ENCODE data around the gene SAMHD1.
A peak's percentile ranks its signal among the peaks of the same experiment; 100 is the strongest.
"Not testable (repeated sequence)": the region's sequence is repeated elsewhere in the genome, so short reads cannot be mapped to it uniquely, and the experiment has no call there.

SAMHD1 gene

DNA sequence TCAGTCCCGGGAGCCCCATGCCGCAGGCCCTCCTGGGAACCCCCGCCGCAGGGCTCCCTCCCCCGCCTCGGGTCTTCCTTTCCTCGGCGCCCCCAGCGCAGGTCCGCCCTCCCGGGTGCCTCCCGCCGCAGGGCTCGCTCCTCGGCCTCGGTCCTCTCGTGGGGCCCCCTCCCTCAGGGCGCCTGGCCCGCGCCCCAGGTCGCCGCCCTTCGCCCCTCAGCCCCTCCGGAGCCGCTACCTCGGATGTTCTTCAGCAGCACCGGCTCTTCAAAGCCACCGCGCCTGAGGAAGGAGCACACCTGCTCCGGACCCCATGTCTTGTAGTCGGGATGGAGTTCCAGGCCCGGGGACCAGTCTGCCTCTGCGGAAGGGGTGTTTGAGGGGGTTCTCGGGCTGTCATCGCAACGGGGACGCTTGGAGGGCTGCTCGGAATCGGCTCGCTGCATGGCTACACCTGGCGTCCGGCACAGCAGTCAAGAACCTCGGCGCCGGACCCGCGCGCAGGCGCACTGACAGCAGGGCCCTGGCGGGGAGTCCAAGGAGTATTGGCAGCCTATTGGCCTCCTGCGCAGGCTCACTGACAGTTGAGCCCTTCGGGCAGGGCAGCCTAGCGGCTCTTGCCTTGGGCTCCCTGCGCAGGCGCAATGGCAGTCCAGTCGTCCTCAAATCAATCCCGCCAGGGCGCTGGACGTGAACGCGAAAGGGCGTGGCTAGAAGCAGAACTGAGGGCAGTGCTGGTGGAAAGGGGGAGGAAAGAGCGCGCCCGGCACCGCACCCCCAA is at the start of gene SAMHD1:
Gene SAMHD1 (minus strand): TSS at position 511 of the 781 bp plus-strand sequence. CDS start 65 bp downstream, at position 446.
- peak; percentile 99 for DNase-seq (ENCODE audit: low spot score)

DNA sequence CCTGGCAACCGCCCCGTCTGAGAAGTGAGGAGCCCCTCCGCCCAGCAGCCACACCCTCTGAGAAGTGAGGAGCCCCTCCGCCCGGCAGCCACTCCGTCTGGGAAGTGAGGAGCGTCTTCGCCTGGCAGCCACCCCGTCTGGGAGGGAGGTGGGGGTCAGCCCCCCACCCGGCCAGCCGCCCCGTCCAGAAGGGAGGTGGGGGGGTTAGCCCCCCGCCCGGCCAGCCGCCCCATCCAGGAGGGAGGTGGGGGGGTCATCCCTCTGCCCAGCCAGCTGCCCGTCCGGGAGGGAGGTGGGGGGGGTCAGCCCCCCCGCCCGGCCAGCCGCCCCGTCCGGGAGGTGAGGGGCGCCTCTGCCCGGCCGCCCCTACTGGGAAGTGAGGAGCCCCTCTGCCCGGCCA is 48.7 kb upstream of the SAMHD1 start:
- not testable (repeated sequence) for DNase-seq (ENCODE audit: low spot score)

DNA sequence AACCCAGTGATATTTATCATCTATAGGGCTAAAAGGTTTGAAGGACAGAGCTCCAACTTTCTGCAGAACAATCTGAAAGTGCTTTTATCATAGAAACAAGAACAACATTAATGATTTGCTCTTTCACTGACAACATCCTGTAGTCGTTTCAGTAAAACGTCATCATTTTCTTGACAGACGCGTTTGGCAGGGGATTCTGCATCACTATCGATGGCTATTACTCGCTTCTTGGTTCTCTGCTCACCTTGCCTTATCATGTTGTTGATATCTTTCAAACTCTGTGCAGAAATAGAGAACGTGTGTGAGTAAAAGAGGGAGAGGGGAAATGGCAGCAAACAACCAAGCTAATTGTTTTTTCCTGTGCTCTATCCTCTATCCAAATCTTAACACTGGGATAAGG is 47.1 kb upstream of the SAMHD1 start:
- DNase-seq (ENCODE audit: low spot score): no peak

DNA sequence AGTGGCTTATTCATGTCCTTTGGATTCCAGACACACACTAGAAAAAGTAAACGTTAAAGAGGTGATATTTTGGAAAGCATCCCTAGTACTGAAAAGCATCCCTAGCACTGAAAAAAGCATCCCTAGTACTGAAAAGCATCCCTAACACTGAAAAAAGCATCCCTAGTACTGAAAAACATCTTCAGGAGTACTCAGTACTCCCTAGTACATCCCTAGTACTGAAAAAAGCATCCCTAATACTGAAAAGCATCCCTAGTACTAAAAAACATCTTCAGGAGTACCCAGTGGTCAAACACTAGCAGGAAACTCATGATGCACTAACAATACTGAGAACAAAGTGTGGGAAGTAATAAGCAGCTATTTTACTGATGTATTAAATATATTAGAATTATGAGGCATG is 45.6 kb upstream of the SAMHD1 start:
- DNase-seq (ENCODE audit: low spot score): no peak

DNA sequence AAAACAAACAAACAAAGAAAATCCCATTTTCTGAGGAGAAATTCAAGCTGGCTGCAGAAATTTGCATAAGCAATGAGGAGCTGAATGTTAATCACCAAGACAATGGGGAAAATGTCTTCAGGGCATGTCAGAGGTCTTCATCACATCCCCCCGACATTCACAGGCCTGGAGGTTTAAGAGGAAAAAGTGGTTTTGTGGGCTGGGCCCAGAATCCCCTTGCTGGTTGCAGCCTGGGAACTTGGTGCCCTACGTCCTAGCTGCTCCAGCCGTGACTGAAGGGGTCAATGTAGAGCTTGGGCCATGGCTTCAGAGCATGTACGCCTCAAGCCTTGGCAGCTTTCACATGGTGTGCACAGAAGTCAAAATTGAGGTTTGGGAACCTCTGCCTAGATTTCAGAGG is 42.7 kb upstream of the SAMHD1 start:
- not testable (repeated sequence) for DNase-seq (ENCODE audit: low spot score)

DNA sequence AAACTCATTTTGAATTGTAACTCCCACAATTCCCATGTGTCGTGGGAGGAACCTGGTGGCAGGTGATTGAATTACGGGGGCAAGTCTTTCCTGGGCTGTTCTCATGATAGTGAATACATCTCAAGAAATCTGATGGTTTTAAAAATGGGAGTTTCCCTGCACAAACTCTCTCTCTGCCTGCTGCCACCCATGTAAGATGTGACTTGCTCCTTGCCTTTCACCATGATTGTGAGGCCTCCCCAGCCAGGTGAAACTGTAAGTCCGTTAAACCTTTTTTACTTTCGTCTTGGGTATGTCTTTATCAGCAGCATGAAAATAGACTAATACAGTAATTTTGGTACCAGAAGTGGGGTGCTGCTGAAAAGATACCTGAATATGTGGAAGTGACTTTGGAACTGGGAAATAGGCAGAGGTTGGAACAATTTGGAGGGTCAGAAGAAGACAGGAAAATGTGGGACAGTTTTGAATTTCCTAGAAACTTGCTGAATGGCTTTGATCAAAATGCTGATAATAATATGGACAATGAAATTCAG is 41.4 kb upstream of the SAMHD1 start:
- no peak for DNase-seq (ENCODE audit: low spot score)

DNA sequence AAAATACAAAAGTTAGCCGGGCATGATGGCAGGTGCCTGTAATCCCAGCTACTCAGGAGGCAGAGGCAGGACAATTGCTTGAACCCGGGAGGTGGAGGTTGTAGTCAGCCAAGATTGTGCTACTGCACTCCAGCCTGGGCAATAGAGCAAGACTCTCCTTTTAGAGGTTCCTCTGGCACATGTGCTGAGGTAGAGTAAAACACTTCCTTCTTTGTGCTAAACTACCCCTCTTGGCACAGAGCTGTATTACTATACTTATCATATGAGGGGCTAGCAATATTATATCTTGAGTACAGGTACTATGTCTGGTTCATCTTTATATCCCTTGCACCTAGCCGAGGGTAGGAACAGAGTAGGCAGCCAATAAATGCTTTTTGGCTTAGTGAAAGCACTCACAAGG is 40.2 kb upstream of the SAMHD1 start:
- DNase-seq (ENCODE audit: low spot score): no peak

DNA sequence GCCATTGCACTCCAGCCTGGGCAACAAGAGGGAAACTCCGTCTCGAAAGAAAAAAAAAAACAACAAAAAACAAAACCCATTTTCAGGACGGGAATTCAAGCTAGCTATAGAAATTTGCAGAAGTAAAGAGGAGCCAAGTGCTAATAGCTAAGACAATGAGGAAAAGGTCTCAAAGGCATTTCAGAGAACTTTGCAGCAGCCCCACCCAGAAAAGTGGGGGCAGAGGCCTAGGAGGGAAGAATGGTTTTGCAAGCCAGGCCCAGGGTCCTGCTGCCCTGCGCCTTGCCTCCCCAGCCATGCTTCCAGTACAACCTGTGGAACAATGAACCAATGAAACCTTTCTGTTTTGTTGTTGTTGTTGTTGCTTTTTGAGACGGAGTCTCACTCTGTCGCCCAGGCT is 38.3 kb upstream of the SAMHD1 start:
- no peak for DNase-seq (ENCODE audit: low spot score)

DNA sequence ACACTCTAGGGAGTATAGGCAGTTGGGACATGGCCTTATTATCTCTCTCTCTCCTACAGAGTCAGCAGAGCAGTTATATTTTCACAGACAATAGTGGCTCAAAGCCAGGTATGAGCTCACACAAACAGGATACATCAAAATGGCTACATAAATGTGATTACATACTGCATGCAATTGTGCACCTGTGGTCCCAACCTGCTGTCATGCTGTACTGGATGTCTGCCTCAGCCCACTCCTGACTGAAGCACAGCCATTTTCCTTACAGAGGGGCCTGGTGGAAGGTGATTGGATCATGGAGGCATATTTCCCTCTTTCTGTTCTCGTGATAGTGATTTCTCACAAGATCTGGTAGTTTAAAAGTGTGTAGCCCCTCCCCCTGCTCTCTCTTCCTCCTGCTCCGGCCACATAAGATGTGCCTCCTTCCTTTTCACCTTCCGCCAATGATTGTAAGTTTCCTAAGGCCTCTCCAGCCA is 37.0 kb upstream of the SAMHD1 start:
- DNase-seq (ENCODE audit: low spot score): peak; percentile 74

DNA sequence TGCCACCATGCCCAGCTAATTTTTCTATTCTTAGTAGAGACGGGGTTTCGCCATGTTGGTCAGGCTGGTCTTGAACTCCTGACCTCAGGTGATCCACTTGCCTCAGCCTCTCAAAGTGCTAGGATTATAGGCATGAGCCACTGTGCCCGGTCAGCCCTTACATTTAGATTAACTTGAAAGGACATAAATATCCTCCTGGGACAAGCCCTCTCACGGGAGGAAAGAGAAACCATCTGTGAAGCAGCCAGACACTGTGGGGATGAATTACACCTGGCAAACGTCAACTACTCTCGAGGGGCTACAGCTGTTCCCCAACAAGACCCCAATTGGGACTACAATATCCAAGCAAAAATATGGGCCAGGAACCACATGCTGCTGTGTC is 32.7 kb upstream of the SAMHD1 start:
- no peak for DNase-seq (ENCODE audit: low spot score)

DNA sequence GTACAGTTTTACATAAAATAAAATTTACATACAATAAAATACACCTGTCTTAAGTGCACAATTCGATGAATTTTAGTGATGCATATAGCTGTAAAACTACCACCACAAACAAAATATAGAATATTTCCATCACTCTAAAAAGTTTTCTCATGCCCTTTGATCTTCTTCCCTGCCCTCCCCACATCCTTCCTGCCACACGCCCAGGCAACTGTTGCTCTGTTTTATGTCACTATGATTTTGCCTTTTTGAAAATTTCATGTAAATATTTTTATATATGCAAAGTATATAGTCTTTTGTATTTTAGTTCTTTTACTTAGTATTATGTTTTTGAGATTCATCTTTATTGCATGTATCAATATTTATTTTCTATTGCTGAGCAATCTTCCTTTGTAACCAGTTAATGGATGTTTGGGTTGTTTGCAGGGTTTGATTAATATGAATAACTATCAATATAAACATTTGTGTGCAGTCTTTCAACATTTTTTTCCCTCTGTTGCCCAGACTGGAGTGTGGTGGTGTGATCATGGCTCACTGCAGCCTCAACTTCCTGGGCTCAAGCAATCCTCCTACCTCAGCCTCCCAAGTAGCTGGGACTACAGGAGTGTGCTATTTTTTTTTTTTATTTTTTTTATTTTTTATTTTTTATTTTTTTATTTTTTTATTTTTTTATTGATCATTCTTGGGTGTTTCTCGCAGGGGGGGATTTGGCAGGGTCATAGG is 23.8 kb upstream of the SAMHD1 start:
- DNase-seq (ENCODE audit: low spot score): no peak

DNA sequence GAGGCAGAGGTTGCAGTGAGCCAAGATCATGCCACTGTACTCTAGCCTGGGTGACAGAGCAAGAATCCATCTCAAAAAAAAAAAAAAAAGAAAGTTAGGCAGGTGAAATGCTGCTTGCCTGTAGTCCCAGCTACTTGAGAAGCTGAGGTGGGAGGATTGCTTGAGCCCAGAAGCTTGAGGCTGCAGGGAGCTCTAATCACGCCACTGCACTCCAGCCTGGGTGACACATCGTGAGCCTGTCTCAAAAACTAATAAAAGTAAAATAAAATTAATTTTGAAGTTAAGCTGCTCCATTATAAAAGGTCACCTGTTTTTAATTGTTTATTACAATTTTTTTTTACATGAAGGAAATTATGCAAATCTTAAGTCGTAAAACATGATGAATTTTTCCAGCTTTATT is 23.2 kb upstream of the SAMHD1 start:
- DNase-seq (ENCODE audit: low spot score): no peak

DNA sequence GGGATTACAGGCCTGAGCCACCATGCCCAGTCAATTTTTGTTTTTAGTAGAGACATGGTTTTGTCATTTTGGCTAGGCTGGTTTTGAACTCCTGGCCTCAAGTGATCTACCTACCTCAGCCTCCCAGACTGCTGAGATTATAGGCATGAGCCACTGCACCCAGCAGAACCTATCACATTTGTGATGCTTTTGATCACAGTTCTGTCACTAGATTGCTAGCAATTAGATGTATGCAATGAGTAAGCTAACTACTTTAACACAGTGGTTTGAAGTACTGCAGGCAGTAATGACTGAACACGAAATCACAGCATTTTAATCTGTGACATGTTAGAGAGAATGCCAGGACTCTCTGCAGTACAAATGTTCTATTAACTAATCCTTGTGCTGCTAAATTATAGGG is 19.6 kb upstream of the SAMHD1 start:
- DNase-seq (ENCODE audit: low spot score): no peak

DNA sequence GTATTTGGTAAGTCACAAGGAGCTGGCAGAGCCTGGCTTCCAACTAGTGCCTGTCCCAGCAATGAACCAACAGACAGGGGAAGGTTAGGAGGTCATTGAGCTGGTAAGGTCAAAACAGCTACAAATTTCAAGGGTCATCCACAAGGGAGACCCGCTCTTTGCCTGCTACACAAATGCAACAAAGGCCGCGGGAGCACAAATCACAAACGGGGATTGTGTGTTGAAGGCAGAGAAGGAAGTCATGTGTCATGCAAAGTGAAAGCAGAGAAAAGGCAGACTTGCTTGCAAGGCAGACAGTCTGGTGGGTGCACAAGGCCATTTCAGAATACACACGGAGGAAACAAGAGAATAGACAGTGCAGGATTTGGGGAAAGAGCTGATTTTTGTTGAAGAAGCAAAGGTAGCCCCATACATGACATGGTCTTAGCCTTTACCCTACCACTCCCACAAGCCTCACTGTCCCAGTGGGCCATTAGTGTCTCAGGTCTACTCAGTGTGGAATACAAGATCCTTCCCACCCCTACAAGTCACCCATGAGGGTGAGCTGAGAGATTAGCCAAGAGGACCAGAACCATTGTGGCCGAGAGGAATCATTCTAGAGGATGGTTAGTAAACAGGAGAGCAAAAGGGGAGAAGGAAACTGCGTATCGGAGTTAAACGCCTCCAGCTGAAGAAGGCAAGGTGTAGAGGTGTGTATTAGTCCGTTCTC is 18.1 kb upstream of the SAMHD1 start:
- DNase-seq (ENCODE audit: low spot score): peak; percentile 16

DNA sequence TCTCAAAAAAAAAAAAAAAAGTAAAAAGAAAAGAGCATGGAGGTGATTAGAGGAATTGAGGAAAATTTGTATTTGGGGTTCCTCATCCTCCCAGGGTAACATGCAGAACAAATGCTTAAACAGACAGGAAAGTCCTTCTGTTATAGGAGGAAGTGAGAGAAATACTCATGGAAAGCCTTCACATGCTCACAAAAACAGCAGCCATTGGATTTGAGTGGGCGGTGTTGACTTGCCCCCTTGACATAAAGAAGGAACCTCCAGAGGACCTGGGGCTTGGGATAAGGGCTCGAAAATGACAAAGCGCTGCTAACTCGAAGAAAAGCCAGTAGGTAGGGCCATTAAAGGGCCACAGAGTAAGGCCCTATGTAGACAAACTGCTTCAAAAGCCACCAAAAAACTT is 17.5 kb upstream of the SAMHD1 start:
- no peak for DNase-seq (ENCODE audit: low spot score)

DNA sequence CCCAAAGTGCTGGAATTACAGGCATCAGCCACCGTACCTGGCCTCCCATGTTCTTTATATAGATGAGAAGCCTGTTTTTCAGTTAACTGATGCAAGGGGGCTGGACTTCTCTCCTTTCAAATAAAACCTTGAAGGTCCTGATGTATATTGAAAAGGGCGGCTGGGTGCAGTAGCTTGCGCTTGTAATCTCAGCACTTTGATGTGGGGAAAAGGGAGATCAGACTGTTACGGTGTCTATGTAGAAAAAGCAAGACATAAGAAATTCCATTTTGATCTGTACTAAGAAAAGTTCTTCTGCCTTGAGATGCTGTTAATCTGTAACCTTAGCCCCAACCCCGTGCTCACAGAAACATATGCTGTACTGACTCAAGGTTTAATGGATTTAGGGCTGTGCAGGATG is 16.1 kb upstream of the SAMHD1 start:
- no peak for DNase-seq (ENCODE audit: low spot score)

DNA sequence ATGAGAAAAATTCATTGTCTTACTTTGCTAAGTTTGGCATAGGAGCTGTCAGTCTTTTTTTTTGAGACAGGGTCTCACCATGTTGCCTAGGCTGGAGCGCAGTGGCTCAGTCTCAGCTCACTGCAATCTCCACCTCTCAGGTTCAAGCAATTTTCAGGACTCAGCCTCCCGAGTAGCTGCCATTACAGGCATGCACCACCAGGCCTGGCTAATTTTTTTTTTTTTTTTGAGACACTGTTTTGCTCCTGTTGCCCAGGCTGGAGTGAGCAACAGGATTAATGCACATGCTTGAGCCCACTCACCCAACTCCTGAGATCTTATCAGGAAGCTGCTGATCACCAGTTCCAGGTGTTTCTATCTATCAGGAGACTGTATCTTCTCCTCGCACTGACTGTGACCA is 15.5 kb upstream of the SAMHD1 start:
- DNase-seq (ENCODE audit: low spot score): not testable (repeated sequence)

DNA sequence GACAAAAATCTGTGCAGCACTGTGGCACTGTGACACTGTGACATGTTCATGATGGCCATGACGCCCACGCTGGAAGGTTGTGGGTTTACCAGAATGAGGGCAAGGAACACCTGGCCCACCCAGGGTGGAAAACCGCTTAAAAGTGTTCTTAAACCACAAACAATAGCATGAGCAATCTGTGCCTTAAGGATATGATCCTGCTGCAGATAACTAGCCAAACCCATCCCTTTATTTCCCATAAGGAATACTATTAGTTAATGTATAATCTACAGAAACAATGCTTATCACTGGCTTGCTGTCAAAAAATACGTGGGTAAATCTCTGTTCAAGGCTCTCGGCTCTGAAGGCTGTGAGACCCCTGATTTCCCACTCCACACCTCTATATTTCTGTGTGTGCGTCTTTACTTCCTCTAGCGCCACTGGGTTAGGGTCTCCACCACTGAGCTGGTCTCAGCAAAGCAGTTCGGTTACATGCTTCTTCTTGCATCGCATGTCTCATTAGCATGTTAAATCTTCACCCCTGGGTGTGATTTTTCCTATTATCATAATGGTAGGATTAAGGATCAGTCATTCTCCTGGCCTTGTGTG is 10.9 kb upstream of the SAMHD1 start:
- not testable (repeated sequence) for DNase-seq (ENCODE audit: low spot score)

DNA sequence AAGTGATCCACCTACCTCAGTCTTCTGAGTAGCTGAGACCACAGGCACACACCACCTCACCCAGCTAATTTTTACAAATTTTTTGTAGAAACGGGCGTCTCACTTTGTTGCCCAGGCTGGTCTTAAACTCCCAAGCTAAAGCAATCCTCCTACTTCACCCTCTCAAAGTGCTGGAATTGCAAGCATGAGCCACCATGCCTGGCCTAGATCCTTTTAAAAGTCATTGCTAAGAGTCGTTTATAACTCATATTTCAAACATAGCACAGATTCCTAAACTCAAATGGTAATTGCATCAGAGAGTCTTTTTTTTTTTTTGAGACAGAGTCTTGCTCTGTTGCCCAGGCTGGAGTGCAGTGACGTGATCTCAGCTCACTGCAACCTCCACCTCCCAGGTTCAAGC is 7.7 kb upstream of the SAMHD1 start:
- DNase-seq (ENCODE audit: low spot score): no peak

DNA sequence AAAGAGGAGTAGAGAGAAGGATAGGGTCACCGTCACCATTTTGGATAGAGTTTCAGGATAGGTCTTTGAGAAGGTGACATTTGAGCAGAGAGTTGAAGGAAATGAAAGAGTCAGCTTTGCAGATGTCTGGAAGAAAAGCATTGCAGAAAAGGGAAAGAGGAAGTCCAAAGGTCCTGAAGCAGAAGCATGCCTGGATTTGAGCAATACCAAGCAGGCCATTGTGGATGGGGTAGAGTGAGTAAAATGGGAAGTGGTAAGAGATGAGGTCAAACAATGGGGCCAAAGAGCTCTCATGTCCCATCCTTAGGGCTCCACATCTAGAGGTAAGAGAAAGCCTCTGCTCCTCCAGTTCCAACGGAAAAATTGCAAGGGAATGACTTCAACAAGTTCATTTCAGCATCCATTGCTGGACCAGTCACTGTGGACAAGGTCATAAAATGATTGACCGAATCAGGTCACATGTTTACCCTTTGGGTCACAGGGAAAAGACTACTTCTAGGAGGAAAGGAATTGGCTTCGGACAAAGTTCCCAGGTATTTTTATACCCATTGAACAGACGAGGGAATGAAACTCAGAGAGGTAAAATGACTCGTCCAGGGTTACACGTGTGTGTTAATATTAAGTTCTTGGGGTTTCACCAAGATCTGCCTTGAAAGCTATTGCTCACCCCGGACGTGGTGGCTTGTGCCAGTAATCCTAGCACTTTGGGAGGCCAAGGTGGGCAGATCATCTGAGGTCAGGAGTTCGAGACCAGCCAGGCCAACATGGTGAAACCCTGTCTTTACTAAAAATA is 6.6 kb upstream of the SAMHD1 start:
- DNase-seq (ENCODE audit: low spot score): no peak

DNA sequence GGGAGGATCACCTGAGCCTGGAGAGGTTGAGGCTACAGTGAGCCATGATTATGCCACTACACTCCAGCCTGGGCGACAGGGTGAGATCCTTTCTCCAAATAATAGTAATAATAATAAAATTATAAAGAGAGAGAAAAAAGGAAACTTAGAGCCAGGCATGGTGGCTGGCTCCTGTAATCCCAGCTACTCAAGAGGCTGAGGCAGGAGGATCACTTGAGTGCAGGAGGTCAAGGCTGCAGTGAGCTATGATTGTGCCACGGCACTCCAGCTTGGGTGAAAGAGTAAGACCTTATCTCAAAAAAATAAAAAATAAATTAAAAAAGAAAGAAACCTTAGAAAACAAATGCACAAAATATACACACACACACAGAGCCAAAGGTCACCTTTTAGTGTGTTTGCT is 5.2 kb upstream of the SAMHD1 start:
- no peak for DNase-seq (ENCODE audit: low spot score)

All from kidney capillary endothelial cell (primary cell).